HL-60 (cell line): ENCODE measurements around the gene SSNA1.

ENCODE experiments used
- CTCF ChIP-seq: IDR thresholded peaks from one replicate; pipeline ENCODE4 v1.5.1; 2011; ENCODE audit warnings: low read length, control low read depth, inconsistent platforms; ENCODE audit not compliant: insufficient read depth
- POLR2AphosphoS5 ChIP-seq: IDR thresholded peaks from 2 replicates; pipeline ENCODE4 v1.6.1; 2012; ENCODE audit warnings: low read depth

GRCh38 chr9:137205126-137206069 is 16.9 kb downstream of the SSNA1 start, which contains the start of the genes NDOR1 and TMEM203:
- TF ChIP-seq CTCF: no peak
- TF ChIP-seq POLR2AphosphoS5: peak; percentile 84; the same call in 1 of the 2 replicates
